SK-N-SH treated with all-trans-retinoic acid at 6 μM for 48 hours (cell line): ENCODE data around the gene MREG.

Experiments
- BACH2 ChIP-seq: fragments of 250-450 bp; sonication (Bioruptor Pico); IDR thresholded peaks from 2 replicates; pipeline ENCODE4 v1.9.0; 2021; ENCODE audit warnings: mild to moderate bottlenecking, borderline replicate concordance
- CSDC2 ChIP-seq: fragments of 250-450 bp; sonication (Bioruptor Pico); IDR thresholded peaks from 2 replicates; pipeline ENCODE4 v1.5.0; 2020; ENCODE audit warnings: mild to moderate bottlenecking, moderate library complexity
- ESRRG ChIP-seq: fragments of 250-450 bp; sonication (Bioruptor Pico); IDR thresholded peaks from 2 replicates; pipeline ENCODE4 v1.6.1; 2021; ENCODE audit warnings: mild to moderate bottlenecking
- PATZ1 ChIP-seq: fragments of 250-450 bp; sonication (Bioruptor Pico); IDR thresholded peaks from 2 replicates; pipeline ENCODE4 v1.8.0; 2020; ENCODE audit warnings: mild to moderate bottlenecking, moderate library complexity, borderline replicate concordance
- POU6F1 ChIP-seq: fragments of 250-450 bp; sonication (Bioruptor Pico); IDR thresholded peaks from 2 replicates; pipeline ENCODE4 v1.8.0; 2021; ENCODE audit warnings: low read depth, mild to moderate bottlenecking, moderate library complexity, borderline replicate concordance
- SNAI2 ChIP-seq: fragments of 250-450 bp; sonication (Bioruptor Pico); IDR thresholded peaks from 2 replicates; pipeline ENCODE4 v1.5.0; 2020; ENCODE audit warnings: mild to moderate bottlenecking, moderate library complexity
- ZFP3 ChIP-seq: fragments of 250-450 bp; sonication (Bioruptor Pico); IDR thresholded peaks from 2 replicates; pipeline ENCODE4 v1.5.0; 2020; ENCODE audit warnings: mild to moderate bottlenecking, moderate library complexity
- ZFP30 ChIP-seq: fragments of 450-650 bp; formaldehyde crosslinking; IDR thresholded peaks from 2 replicates; pipeline ENCODE4 v1.5.0; 2022; ENCODE audit warnings: mild to moderate bottlenecking, moderate library complexity
- ZNF8 ChIP-seq: fragments of 450-650 bp; formaldehyde crosslinking; IDR thresholded peaks from 2 replicates; pipeline ENCODE4 v1.5.0; 2020; ENCODE audit warnings: mild to moderate bottlenecking, moderate library complexity
- TF ChIP-seq, protein P1 (sequence below): fragments of 250-450 bp; sonication (Bioruptor Pico); IDR thresholded peaks from 2 replicates; pipeline ENCODE4 v1.5.1; 2021; ENCODE audit warnings: mild to moderate bottlenecking, moderate library complexity

DNA sequence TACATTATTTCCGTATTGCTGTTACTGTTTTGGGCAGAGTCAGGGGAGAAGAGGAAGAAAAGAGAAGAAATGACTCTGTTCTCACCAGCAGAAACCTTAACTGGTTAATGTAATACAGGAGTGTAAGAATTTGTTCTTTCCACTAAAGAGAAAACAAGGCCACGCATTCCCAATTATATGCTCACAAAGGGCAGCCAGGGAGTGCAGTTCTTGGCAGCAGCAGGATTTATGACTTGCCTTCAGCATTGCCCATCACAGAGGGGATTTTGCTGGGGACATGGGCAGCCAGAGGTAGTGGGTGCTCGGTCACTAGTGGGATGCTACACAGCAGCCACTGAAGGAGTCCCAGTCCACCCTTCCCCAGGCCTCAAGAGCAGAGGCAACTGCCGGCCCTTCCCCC lies 18.4 kb downstream of the MREG start:
- TF ChIP-seq ESRRG (CRISPR knock-in tag) (no peak), ZFP3 (CRISPR knock-in tag) (no peak), SNAI2 (no peak), CSDC2 (CRISPR knock-in tag) (no peak), PATZ1 (CRISPR knock-in tag) (no peak), BACH2 (CRISPR knock-in tag) (no peak), ZFP30 (CRISPR knock-in tag) (no peak), POU6F1 (CRISPR knock-in tag) (no peak), ZNF8 (no peak)
- TF ChIP-seq, protein P1, sequence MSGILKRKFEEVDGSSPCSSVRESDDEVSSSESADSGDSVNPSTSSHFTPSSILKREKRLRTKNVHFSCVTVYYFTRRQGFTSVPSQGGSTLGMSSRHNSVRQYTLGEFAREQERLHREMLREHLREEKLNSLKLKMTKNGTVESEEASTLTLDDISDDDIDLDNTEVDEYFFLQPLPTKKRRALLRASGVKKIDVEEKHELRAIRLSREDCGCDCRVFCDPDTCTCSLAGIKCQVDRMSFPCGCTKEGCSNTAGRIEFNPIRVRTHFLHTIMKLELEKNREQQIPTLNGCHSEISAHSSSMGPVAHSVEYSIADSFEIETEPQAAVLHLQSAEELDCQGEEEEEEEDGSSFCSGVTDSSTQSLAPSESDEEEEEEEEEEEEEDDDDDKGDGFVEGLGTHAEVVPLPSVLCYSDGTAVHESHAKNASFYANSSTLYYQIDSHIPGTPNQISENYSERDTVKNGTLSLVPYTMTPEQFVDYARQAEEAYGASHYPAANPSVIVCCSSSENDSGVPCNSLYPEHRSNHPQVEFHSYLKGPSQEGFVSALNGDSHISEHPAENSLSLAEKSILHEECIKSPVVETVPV (CRISPR knock-in tag), result no peak
